Endodermal cell (in vitro differentiated cells): Measurements from ENCODE around the gene CRABP2. TPM values are rescaled to one million over a fixed set of nuclear protein-coding genes. Genes with fewer than 3 reads are reported as not detected.

Experiments
- DNase-seq: peaks from one replicate; pipeline ENCODE4 v3.0.0-alpha.2; 2017
- H3K27ac ChIP-seq: 2 replicates; pipeline ENCODE4 v1.5.1; 2013; ENCODE audit warnings: mild to moderate bottlenecking, low read depth, low read length, moderate library complexity
- H3K27me3 ChIP-seq: 2 replicates; pipeline ENCODE4 v1.6.1; 2013; ENCODE audit warnings: mild to moderate bottlenecking, low read length, moderate library complexity; ENCODE audit not compliant: insufficient read depth, control insufficient read depth, poor library complexity, severe bottlenecking
- H3K36me3 ChIP-seq: 2 replicates; pipeline ENCODE4 v1.7.0; 2013; ENCODE audit warnings: mild to moderate bottlenecking, low read length, moderate library complexity; ENCODE audit not compliant: control insufficient read depth, insufficient read depth
- H3K4me1 ChIP-seq: one replicate; pipeline ENCODE4 v1.7.0; 2013; ENCODE audit warnings: low read length; ENCODE audit not compliant: control insufficient read depth, insufficient read depth
- H3K4me3 ChIP-seq: 2 replicates; pipeline ENCODE4 v1.5.1; 2013; ENCODE audit warnings: mild to moderate bottlenecking, low read length, moderate library complexity
- H3K9ac ChIP-seq: 2 replicates; pipeline ENCODE4 v1.6.1; 2013; ENCODE audit warnings: mild to moderate bottlenecking, low read length, moderate library complexity; ENCODE audit not compliant: poor library complexity, severe bottlenecking; ENCODE audit errors: extremely low read depth
- H3K9me3 ChIP-seq: 2 replicates; pipeline ENCODE4 v1.6.1; 2013; ENCODE audit warnings: mild to moderate bottlenecking, low read length, moderate library complexity; ENCODE audit not compliant: control insufficient read depth
- H3K27ac Mint-ChIP-seq: 2 replicates; pipeline ENCODE4 v1.8.0; 2020; ENCODE audit warnings: mixed read lengths
- H3K27me3 Mint-ChIP-seq: 2 replicates; pipeline ENCODE4 v1.8.0; 2021; ENCODE audit warnings: mild to moderate bottlenecking, mixed read lengths; ENCODE audit not compliant: insufficient read depth
- H3K36me3 Mint-ChIP-seq: 2 replicates; pipeline ENCODE4 v1.8.0; 2020; ENCODE audit warnings: low read depth, mixed read lengths
- H3K4me1 Mint-ChIP-seq: 2 replicates; pipeline ENCODE4 v1.8.0; 2020; ENCODE audit warnings: mixed read lengths
- H3K4me3 Mint-ChIP-seq: 2 replicates; pipeline ENCODE4 v1.8.0; 2020; ENCODE audit warnings: mild to moderate bottlenecking, moderate library complexity, mixed read lengths
- H3K9me3 Mint-ChIP-seq: 2 replicates; pipeline ENCODE4 v1.8.0; 2020; ENCODE audit warnings: mild to moderate bottlenecking, mixed read lengths
- CTCF ChIP-seq: fragments of 200-600 bp; sonication (generic); conservative IDR thresholded peaks from 2 replicates; pipeline ENCODE4 v1.5.0; 2021; ENCODE audit warnings: antibody characterized with exemption, mild to moderate bottlenecking
- WGBS, 2 experiments: methylation state at CpG; one replicate each; pipeline versions ENCODE4 v1.1.5 to v1.1.7; 2013; ENCODE audit warnings: missing lambda C conversion rate in 2 of 2, mixed read lengths in 1 of 2; ENCODE audit not compliant: insufficient coverage in 1 of 2, insufficient read length in 1 of 2; 5-methylcytosine and 5-hydroxymethylcytosine counted together
- total RNA-seq, 2 donors: library from RNA; stranded (reverse); fragmentation: NEBNext Ultra II Directional in 1 of 2; extraction: Animal tissue kit (Norgen Biotek cat#: 25700) in 1 of 2; gene quantifications; 2 replicates in 1 of 2; 3 replicates in 1 of 2; pipeline ENCODE4 v1.2.1, GENCODE V29; 2021

Gene CRABP2
- total RNA-seq, 2 donors from 2014 or later, result 243 to 780 TPM

- no peak overlapping the region for H3K27ac ChIP-seq
- H3K27ac Mint-ChIP-seq, result peak overlapping the region; percentile 37
Measured at GRCh38 chr1:156696755-156697154, 8.6 kb downstream of the CRABP2 start.

DNA sequence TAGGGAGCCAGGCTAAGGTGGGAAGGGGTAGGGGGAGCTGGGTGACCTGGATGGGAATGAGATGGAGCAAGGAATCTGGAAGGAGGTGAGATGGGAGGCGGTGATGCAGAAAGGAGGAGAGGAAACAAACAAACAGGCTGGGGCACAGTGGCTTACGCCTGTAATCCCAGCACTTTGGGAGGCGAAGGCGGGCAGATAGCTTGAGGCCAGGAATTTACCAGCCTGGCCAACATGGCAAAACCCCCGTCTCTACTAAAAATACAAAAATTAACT is 10.8 kb downstream of the CRABP2 start:
- Histone ChIP-seq H3K4me3 (no peak overlapping the region), H3K36me3 (peaks cover 4% of the 10 kb centered on the region), H3K4me1 (peaks cover 25% of the 10 kb centered on the region), H3K27me3 (peaks cover 6% of the 10 kb centered on the region), H3K27ac (peak overlapping the region; percentile 84), H3K9ac (no peak overlapping the region), H3K9me3 (no peaks in the 10 kb centered on the region)
- TF ChIP-seq CTCF, result no peak
- peaks cover 31% of the 10 kb centered on the region for H3K27me3 Mint-ChIP-seq
- peak overlapping the region; percentile 71 for H3K27ac Mint-ChIP-seq
- DNase-seq, result no peak
- peaks cover 22% of the 10 kb centered on the region for H3K36me3 Mint-ChIP-seq
- no peaks in the 10 kb centered on the region for H3K9me3 Mint-ChIP-seq
- 82 to 85% methylated on average over 5 of the region's 5 CpGs for WGBS, 2 experiments
- peak overlapping the region; percentile 47 for H3K4me3 Mint-ChIP-seq
- H3K4me1 Mint-ChIP-seq, result peaks cover 50% of the 10 kb centered on the region

More at GRCh38 chr1:156696755-156697154, 8.6 kb downstream of the CRABP2 start:
- H3K4me3 ChIP-seq, result no peak overlapping the region
- peaks cover 41% of the 10 kb centered on the region for H3K36me3 Mint-ChIP-seq
- no peaks in the 10 kb centered on the region for H3K27me3 ChIP-seq
- no peaks in the 10 kb centered on the region for H3K9me3 ChIP-seq
- H3K27me3 Mint-ChIP-seq, result peaks cover 38% of the 10 kb centered on the region
- 90 to 93% methylated on average over 7 to 8 of the region's 8 CpGs for WGBS, 2 experiments
- peaks cover 14% of the 10 kb centered on the region for H3K36me3 ChIP-seq
- H3K9ac ChIP-seq, result no peak overlapping the region
- no peak overlapping the region for H3K4me3 Mint-ChIP-seq
- no peaks in the 10 kb centered on the region for H3K9me3 Mint-ChIP-seq
- peaks cover 41% of the 10 kb centered on the region for H3K4me1 Mint-ChIP-seq
- no peak for DNase-seq
- no peak for TF ChIP-seq CTCF
- peaks cover 18% of the 10 kb centered on the region for H3K4me1 ChIP-seq

DNA sequence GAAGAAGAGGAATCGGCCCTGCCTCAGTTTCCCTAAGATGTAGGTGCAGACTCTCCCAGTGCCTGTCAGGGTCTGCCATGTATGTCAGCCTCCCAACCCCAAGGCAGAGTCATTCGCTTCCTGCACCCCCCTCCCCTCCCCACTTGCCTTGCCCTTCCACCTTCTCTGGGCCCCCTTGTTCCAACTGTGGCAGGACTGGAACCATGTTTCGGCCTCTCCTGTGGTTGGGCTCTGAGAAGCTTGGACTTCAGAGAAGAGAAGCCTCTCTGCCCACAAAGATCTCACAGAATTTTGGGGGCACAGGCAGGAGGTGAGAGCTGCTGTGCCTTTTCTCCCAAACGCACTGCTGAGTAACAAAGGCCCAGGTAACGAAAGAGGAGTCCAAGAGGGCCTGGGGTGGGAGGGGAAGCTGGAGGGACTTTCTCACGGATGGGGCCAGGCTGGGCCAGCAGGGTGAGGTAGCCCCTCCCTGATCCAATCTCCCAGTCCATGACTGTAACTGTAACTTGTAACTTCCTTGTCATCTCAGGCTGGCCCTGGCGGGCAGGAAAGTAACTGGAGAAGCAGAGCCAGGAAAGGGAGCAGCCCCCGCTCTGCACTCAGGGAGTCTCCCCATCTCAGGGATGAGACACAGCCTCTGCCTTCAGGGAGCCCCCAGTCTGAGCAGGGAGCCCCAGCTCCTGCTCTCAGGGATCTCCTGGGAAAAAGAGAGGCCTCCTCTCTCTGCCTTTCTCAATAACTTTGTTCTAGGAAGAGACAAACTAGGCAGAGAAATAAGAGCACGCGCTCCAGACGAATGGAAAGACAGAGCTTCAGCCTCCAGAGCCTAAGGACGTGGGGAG is 11.3 kb downstream of the CRABP2 start:
- peak overlapping the region; percentile 1 for H3K4me3 ChIP-seq
- WGBS, 2 experiments, result 60 to 62% methylated on average over 9 to 12 of the region's 12 CpGs
- H3K27me3 ChIP-seq, result peaks cover 6% of the 10 kb centered on the region
- H3K27me3 Mint-ChIP-seq, result peaks cover 31% of the 10 kb centered on the region
- H3K4me3 Mint-ChIP-seq, result peak overlapping the region; percentile 47
- H3K27ac ChIP-seq, result peak overlapping the region; percentile 84
- DNase-seq, result peak; percentile 83
- no peak overlapping the region for H3K9ac ChIP-seq
- H3K4me1 Mint-ChIP-seq, result peaks cover 55% of the 10 kb centered on the region
- H3K36me3 ChIP-seq, result peaks cover 4% of the 10 kb centered on the region
- H3K4me1 ChIP-seq, result peaks cover 25% of the 10 kb centered on the region
- no peak for TF ChIP-seq CTCF
- no peaks in the 10 kb centered on the region for H3K9me3 Mint-ChIP-seq
- no peaks in the 10 kb centered on the region for H3K9me3 ChIP-seq
- peaks cover 17% of the 10 kb centered on the region for H3K36me3 Mint-ChIP-seq
- H3K27ac Mint-ChIP-seq, result peak overlapping the region; percentile 93
